CD4-positive, alpha-beta T cell (primary cell): Measurements from ENCODE around the gene RMRP. TPM values are rescaled to one million over a fixed set of nuclear protein-coding genes. Genes with fewer than 3 reads are reported as not detected.

Experiments used
- ATAC-seq: fragments of 200-7000 bp; cut with Tn5 transposase; one replicate; pipeline ENCODE4 v1.10.0; 2022; ENCODE audit warnings: mild to moderate bottlenecking; ENCODE audit not compliant: poor library complexity
- CTCF ChIA-PET: fragments of 350-600 bp; sonication (Branson Sonifier 250); formaldehyde crosslinking; loops from one replicate; lab custom pipeline; 2021; ENCODE audit warnings: antibody characterized with exemption, inconsistent platforms; lab: Charles Lee
- POLR2A ChIA-PET: fragments of 350-600 bp; sonication (Branson Sonifier 250); formaldehyde crosslinking; loops from one replicate; lab custom pipeline; 2021; ENCODE audit warnings: antibody characterized with exemption, inconsistent platforms; lab: Charles Lee
- DNase-seq, 14 experiments: peaks; one replicate each; pipeline ENCODE4 v3.0.0-alpha.2; 2013 to 2020; ENCODE audit warnings: mixed read lengths in 2 of 14
- H3K27ac ChIP-seq, 2 donors: one replicate each; pipeline versions ENCODE4 v1.5.1 to v1.7.0; 2013; ENCODE audit warnings: low read length in 2 of 2, low read depth in 1 of 2, mild to moderate bottlenecking in 1 of 2
- H3K27me3 ChIP-seq, 2 experiments: 1 replicate in 1 of 2; 2 replicates in 1 of 2; pipeline versions ENCODE4 v1.6.1 to v1.7.0; 2013; ENCODE audit warnings: low read length in 2 of 2, control low read depth in 1 of 2, mild to moderate bottlenecking in 1 of 2, moderate library complexity in 1 of 2; ENCODE audit not compliant: insufficient read depth in 2 of 2, control insufficient read depth in 1 of 2
- H3K36me3 ChIP-seq: one replicate; pipeline ENCODE4 v1.6.1; 2013; ENCODE audit warnings: low read length, control low read depth; ENCODE audit not compliant: insufficient read depth
- H3K4me1 ChIP-seq: one replicate; pipeline ENCODE4 v1.6.1; 2013; ENCODE audit warnings: low read length, control low read depth; ENCODE audit not compliant: insufficient read depth
- H3K4me3 ChIP-seq: one replicate; pipeline ENCODE4 v1.5.1; 2013; ENCODE audit warnings: mild to moderate bottlenecking, low read length, moderate library complexity
- H3K9me3 ChIP-seq, 2 experiments: 1 replicate in 1 of 2; 2 replicates in 1 of 2; pipeline versions ENCODE4 v1.6.1 to v1.7.0; 2013; ENCODE audit warnings: low read length in 2 of 2, mild to moderate bottlenecking in 2 of 2, control low read depth in 1 of 2, moderate library complexity in 1 of 2; ENCODE audit not compliant: control insufficient read depth in 1 of 2, insufficient read depth in 1 of 2
- H3K27ac Mint-ChIP-seq: one replicate; pipeline ENCODE4 v1.8.0; 2020; ENCODE audit warnings: mixed read lengths
- H3K27me3 Mint-ChIP-seq: one replicate; pipeline ENCODE4 v1.8.0; 2021; ENCODE audit warnings: mixed read lengths
- H3K36me3 Mint-ChIP-seq: one replicate; pipeline ENCODE4 v1.8.0; 2021; ENCODE audit warnings: low read depth, mixed read lengths
- H3K4me1 Mint-ChIP-seq: one replicate; pipeline ENCODE4 v1.8.0; 2021; ENCODE audit warnings: low read depth, mixed read lengths
- H3K4me3 Mint-ChIP-seq: one replicate; pipeline ENCODE4 v1.8.0; 2020; ENCODE audit warnings: mild to moderate bottlenecking, mixed read lengths
- H3K9me3 Mint-ChIP-seq: one replicate; pipeline ENCODE4 v1.8.0; 2020; ENCODE audit warnings: mixed read lengths
- intact Hi-C, 2 experiments: fragments of 100-400 bp; cut with DNase I in 1 of 2; cut with micrococcal nuclease in 1 of 2; formaldehyde crosslinking; loops; one replicate each; pipeline versions ENCODE4 v1.15.1 to v1.9.0; 2023 to 2025; cut with DNase I, micrococcal nuclease
- total RNA-seq, 174 experiments: library from RNA in 2 of 174; stranded (reverse) in 2 of 174; gene quantifications; one replicate each; pipeline ENCODE4 v1.2.3 and lab custom pipeline; 2021 to 2026
- TF ChIP-seq, protein P1 (sequence below): fragments of 200-600 bp; IDR thresholded peaks from one replicate; pipeline ENCODE4 v1.8.0; 2022; ENCODE audit warnings: antibody characterized with exemption, mild to moderate bottlenecking

Gene RMRP
- total RNA-seq, 2 experiments from 2014 or later: 14,857 to 24,615 TPM

DNA sequence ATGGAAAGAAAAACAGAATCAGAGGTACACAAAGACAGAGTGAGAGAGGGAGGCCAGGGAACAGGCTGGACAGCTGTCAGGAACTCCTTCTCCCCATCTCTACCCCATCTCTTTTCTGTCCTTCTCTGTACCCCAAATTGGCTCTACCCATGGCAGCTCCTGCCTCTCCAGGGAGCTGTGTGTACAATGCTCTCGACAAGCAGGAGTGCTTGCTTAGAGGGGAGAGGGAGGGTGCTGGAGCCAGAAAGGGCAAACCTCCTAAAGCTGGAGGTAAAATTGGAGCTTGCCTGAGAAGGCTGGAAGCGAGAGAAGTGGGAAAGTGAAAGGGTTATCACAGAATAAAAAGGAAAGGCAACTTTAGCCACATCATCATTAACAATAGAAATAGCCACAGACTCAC, 25.5 kb upstream of the RMRP start:
- DNase-seq: no peak
- no peak overlapping the region for H3K4me3 ChIP-seq
- H3K4me1 ChIP-seq: no peaks in the 10 kb centered on the region
- no peaks in the 10 kb centered on the region for H3K27me3 ChIP-seq
- H3K9me3 ChIP-seq: no peaks in the 10 kb centered on the region
- H3K27ac Mint-ChIP-seq: no peak overlapping the region
- no peaks in the 10 kb centered on the region for H3K27me3 Mint-ChIP-seq
- no peaks in the 10 kb centered on the region for H3K9me3 Mint-ChIP-seq
- ATAC-seq: no peak
- no peaks in the 10 kb centered on the region for H3K36me3 Mint-ChIP-seq
- ChIA-PET POLR2A (interaction anchor here (1.2 kb wide), 1 partner anchor 22 kb away, joined by 3 read pairs; no protein-coding TSS in a partner anchor), CTCF (interaction anchor here (1.4 to 3.5 kb wide), 2 partner anchors 13 to 25 kb away, joined by 4 to 17 read pairs; partner anchors contain the start of genes CCDC107 and RMRP)
- intact Hi-C loops: no loop called here
- peaks cover 4% of the 10 kb centered on the region for H3K4me1 Mint-ChIP-seq
- TF ChIP-seq, protein P1, sequence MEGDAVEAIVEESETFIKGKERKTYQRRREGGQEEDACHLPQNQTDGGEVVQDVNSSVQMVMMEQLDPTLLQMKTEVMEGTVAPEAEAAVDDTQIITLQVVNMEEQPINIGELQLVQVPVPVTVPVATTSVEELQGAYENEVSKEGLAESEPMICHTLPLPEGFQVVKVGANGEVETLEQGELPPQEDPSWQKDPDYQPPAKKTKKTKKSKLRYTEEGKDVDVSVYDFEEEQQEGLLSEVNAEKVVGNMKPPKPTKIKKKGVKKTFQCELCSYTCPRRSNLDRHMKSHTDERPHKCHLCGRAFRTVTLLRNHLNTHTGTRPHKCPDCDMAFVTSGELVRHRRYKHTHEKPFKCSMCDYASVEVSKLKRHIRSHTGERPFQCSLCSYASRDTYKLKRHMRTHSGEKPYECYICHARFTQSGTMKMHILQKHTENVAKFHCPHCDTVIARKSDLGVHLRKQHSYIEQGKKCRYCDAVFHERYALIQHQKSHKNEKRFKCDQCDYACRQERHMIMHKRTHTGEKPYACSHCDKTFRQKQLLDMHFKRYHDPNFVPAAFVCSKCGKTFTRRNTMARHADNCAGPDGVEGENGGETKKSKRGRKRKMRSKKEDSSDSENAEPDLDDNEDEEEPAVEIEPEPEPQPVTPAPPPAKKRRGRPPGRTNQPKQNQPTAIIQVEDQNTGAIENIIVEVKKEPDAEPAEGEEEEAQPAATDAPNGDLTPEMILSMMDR: no peak
- H3K4me3 Mint-ChIP-seq: no peak overlapping the region
- no peaks in the 10 kb centered on the region for H3K36me3 ChIP-seq
- no peak overlapping the region for H3K27ac ChIP-seq

DNA sequence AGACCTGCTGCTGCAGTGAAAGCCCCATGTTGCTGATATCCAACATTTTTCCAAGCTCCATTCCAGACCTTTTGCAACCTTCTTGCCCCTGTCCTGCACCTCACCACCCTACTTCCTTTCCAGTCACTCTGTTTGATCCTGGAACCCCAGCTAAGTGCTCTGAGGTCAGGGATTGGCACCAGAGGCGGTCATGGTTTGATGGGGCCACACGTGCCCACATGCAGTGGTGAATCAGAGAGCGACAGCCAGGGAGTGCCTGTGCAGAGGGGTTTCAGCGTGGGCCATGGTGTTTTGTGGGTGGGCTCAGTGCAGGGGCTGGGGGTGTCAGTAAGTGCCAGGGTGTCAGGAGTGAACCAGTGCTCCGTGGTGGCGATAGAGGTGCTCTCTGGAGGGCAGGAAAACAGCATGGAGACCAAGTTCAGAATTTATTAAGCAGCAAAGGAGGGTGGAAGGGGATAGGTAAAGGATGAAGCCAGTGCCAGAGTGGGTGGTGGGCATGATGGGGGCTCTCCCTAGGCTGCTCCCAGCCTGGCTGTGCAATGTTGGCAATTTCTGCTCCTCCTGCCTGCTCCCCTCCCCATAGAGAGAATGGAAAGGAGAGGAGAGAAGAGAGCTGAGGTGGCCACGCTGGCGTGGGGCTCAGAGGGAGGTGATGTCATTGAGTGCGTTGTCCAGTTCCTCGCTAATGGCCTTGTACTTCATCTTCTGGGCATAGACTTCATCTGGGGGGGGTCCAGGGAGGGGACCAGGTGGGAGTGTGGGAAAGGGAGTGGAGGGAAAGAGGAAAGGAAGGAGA, 24.9 kb upstream of the RMRP start:
- no peak overlapping the region for H3K27ac ChIP-seq
- CTCF ChIA-PET: interaction anchor here (1.4 kb wide), 1 partner anchor 24 kb away, joined by 4 read pairs; the partner anchor contains the start of genes CCDC107 and RMRP
- intact Hi-C loops: no loop called here

DNA sequence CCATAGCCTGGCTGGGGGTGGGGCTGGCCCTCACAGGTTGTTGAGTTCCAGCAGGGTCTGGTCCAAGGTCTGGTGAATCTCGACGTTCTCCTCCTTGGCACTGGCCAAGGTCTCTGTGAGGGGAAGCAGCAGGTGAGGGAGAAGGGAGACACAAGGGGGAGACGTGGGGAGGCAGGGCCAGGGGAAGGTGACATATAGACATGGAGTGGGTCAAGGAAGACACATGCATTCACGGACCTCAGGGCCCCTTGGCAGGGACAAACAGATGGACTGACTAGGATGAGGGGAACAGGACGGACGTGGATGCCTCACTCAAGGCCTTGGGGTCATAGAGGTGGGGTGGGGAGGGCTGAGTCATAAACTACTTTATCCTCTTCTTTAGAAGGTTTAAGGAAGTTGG, 24.2 kb upstream of the RMRP start:
- Histone ChIP-seq H3K36me3 (no peaks in the 10 kb centered on the region), H3K4me3 (no peak overlapping the region), H3K9me3 (no peaks in the 10 kb centered on the region), H3K27ac (no peak overlapping the region), H3K27me3 (no peaks in the 10 kb centered on the region), H3K4me1 (no peaks in the 10 kb centered on the region)
- ChIA-PET CTCF (no interaction called here), POLR2A (no interaction called here)
- H3K4me3 Mint-ChIP-seq: no peak overlapping the region
- no peak overlapping the region for H3K27ac Mint-ChIP-seq
- H3K9me3 Mint-ChIP-seq: no peaks in the 10 kb centered on the region
- H3K36me3 Mint-ChIP-seq: no peaks in the 10 kb centered on the region
- H3K4me1 Mint-ChIP-seq: no peaks in the 10 kb centered on the region
- TF ChIP-seq, protein P1: no peak
- intact Hi-C loops: no loop called here
- H3K27me3 Mint-ChIP-seq: no peaks in the 10 kb centered on the region
- ATAC-seq (no peak), DNase-seq (no peak)

More for the DNA sequence above, 24.9 kb upstream of the RMRP start:
- H3K9me3 Mint-ChIP-seq: no peaks in the 10 kb centered on the region
- H3K4me3 Mint-ChIP-seq: no peak overlapping the region
- ATAC-seq: no peak
- H3K27ac Mint-ChIP-seq: no peak overlapping the region
- no peaks in the 10 kb centered on the region for H3K4me1 ChIP-seq
- POLR2A ChIA-PET: no interaction called here
- no peaks in the 10 kb centered on the region for H3K36me3 Mint-ChIP-seq
- H3K4me1 Mint-ChIP-seq: peaks cover 4% of the 10 kb centered on the region
- no peaks in the 10 kb centered on the region for H3K36me3 ChIP-seq
- no peaks in the 10 kb centered on the region for H3K27me3 Mint-ChIP-seq
- DNase-seq: no peak
- H3K4me3 ChIP-seq: no peak overlapping the region
- no peaks in the 10 kb centered on the region for H3K9me3 ChIP-seq
- TF ChIP-seq, protein P1: no peak
- no peaks in the 10 kb centered on the region for H3K27me3 ChIP-seq
